ENCODE results near the gene MS4A3.

DNA sequence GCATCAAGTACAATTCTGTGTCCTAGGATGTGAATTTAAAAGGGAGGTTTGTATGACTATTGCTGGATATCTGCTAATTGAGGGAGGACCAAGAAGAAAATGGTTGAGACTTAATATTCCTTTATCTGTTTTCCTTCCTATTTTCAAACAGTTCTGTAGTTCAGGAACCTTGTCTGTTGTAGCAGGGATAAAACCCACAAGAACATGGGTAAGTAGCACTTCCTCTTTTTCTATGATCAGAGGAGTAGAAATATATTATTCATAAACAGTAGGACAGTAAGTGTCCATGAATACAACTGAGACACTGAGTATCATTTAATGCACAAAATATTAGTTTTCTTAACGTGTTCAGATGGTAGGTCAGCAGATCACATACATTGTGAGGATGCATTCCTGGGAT, 7.6 kb downstream of the MS4A3 start:
- TF ChIP-seq, protein P1, sequence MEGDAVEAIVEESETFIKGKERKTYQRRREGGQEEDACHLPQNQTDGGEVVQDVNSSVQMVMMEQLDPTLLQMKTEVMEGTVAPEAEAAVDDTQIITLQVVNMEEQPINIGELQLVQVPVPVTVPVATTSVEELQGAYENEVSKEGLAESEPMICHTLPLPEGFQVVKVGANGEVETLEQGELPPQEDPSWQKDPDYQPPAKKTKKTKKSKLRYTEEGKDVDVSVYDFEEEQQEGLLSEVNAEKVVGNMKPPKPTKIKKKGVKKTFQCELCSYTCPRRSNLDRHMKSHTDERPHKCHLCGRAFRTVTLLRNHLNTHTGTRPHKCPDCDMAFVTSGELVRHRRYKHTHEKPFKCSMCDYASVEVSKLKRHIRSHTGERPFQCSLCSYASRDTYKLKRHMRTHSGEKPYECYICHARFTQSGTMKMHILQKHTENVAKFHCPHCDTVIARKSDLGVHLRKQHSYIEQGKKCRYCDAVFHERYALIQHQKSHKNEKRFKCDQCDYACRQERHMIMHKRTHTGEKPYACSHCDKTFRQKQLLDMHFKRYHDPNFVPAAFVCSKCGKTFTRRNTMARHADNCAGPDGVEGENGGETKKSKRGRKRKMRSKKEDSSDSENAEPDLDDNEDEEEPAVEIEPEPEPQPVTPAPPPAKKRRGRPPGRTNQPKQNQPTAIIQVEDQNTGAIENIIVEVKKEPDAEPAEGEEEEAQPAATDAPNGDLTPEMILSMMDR (conservative IDR thresholded peaks at IDR 0.05; ENCODE audit: low read depth, low read length) = no peak
- TF ChIP-seq EZH2phosphoT487 (IDR thresholded peaks at IDR 0.05; ENCODE audit: borderline replicate concordance, low read length) = no peak
- no peak for TF ChIP-seq EZH2 (IDR thresholded peaks at IDR 0.05; ENCODE audit: low read length, unreplicated experiment)
